RWPE2 (cell line): ENCODE measurements around the gene TCF7L2.

Experiments
- ATAC-seq: fragments of 200-7000 bp; cut with Tn5 transposase; 3 replicates; pipeline ENCODE4 v1.9.1; 2021; ENCODE audit warnings: low read depth
- DNase-seq: peaks from one replicate; pipeline ENCODE4 v3.0.0-alpha.2; 2020; ENCODE audit warnings: low spot score
- H3K27ac ChIP-seq: fragments of 450-650 bp; 2 replicates; pipeline ENCODE4 v1.5.1; 2017; ENCODE audit warnings: mild to moderate bottlenecking; ENCODE audit not compliant: poor library complexity, severe bottlenecking
- H3K27me3 ChIP-seq: fragments of 250-450 bp; sonication (Bioruptor Pico); 2 replicates; pipeline ENCODE4 v1.5.1; 2021; ENCODE audit warnings: mild to moderate bottlenecking, moderate library complexity; ENCODE audit not compliant: insufficient read depth, poor library complexity, severe bottlenecking
- H3K36me3 ChIP-seq: fragments of 250-450 bp; sonication (Bioruptor Pico); 2 replicates; pipeline ENCODE4 v1.5.1; 2020; ENCODE audit warnings: low read depth, mild to moderate bottlenecking, moderate library complexity
- H3K4me1 ChIP-seq: fragments of 250-450 bp; sonication (Bioruptor Pico); 2 replicates; pipeline ENCODE4 v1.5.1; 2021; ENCODE audit warnings: mild to moderate bottlenecking, moderate library complexity; ENCODE audit not compliant: insufficient read depth, poor library complexity, severe bottlenecking
- H3K4me3 ChIP-seq: fragments of 250-450 bp; sonication (Bioruptor Pico); 2 replicates; pipeline ENCODE4 v1.5.1; 2021; ENCODE audit warnings: mild to moderate bottlenecking, moderate library complexity; ENCODE audit not compliant: severe bottlenecking
- H3K9me3 ChIP-seq: fragments of 250-450 bp; sonication (Bioruptor Pico); 2 replicates; pipeline ENCODE4 v1.5.1; 2021; ENCODE audit warnings: mild to moderate bottlenecking, moderate library complexity; ENCODE audit not compliant: severe bottlenecking
- TF ChIP-seq, protein P1 (sequence below): fragments of 450-650 bp; IDR thresholded peaks from one replicate; pipeline ENCODE4 v1.5.1; 2017; ENCODE audit warnings: mild to moderate bottlenecking, moderate library complexity; ENCODE audit not compliant: poor library complexity, severe bottlenecking

The TCF7L2 gene

DNA sequence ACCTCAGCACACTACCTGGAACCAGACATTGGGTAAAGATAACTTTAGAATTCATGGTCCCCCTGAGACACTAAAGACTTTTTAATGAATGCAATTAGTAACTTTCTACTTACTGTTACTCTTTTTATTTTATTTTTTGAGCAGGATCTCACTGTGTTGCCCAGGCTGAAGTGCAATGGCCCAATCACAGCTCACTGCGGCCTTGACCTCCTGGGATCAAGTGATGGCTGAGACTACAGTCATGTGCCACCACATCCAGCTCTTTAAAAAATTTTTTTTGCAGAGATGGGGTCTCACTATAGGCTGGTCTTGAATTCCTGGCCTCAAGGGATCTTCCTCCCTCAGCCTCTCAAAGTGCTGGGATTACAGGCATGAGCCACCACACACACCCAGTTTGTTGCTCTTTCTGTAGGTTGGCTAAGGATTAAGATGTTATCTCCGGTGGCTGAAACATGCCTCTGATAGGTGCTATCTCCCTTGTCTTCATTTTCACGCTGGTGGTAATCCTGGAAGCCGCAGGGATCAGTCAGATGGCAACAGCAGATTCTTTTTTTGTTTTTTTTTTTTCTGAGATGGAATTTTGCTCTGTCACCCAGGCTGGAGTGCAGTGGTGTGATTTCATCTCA lies 128.3 kb downstream of the TCF7L2 start:
- DNase-seq: no peak
- Histone ChIP-seq H3K27me3 (no peaks in the 10 kb centered on the region), H3K9me3 (no peaks in the 10 kb centered on the region), H3K4me3 (no peak overlapping the region), H3K27ac (no peak overlapping the region), H3K4me1 (peaks cover 15% of the 10 kb centered on the region), H3K36me3 (0 out of 2 replicates have a peak, but pooled peaks cover 5% of the 10 kb centered on the region)
- TF ChIP-seq, protein P1, sequence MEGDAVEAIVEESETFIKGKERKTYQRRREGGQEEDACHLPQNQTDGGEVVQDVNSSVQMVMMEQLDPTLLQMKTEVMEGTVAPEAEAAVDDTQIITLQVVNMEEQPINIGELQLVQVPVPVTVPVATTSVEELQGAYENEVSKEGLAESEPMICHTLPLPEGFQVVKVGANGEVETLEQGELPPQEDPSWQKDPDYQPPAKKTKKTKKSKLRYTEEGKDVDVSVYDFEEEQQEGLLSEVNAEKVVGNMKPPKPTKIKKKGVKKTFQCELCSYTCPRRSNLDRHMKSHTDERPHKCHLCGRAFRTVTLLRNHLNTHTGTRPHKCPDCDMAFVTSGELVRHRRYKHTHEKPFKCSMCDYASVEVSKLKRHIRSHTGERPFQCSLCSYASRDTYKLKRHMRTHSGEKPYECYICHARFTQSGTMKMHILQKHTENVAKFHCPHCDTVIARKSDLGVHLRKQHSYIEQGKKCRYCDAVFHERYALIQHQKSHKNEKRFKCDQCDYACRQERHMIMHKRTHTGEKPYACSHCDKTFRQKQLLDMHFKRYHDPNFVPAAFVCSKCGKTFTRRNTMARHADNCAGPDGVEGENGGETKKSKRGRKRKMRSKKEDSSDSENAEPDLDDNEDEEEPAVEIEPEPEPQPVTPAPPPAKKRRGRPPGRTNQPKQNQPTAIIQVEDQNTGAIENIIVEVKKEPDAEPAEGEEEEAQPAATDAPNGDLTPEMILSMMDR: no peak
- ATAC-seq: no peak

DNA sequence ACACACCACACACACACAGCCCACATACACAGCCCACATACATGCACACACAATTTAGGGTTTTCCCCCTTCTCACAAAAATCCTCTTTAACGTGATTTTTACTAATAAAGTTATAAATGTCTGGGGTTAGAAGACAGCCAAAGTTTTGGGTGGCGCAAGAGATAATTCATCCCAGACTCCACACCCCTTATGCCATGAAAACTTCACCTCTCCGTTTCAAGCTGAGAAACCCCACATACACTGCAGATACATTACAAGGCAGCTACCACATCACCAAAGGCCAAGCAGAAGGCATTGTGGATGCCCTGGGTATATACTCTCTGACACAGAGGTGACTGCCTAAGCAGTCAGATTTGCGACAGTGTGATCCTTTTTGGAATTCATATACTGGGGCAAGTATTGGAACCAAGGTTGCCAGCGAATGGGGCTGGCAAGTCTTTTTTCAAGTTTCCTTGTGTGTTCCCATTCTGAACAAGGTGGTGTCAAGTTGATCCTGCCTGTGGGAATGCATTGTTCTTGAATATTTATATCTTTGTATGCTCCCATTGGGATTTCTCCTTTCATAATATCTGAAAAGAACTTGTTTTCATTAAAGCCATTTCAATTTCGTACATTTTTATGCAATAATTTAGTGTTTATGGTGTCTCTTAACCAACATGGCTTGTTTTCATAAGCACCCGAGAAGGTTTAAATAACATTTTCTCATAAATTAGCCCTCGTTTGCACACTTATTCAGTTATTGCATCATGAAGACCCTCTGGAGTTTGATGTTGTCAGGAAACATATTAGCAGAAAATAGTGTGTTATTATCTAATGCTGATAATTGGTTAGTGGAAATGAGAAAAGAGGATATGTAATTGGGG lies 130.2 kb downstream of the TCF7L2 start:
- H3K27ac ChIP-seq: no peak overlapping the region
- H3K4me1 ChIP-seq: no peaks in the 10 kb centered on the region
- no peaks in the 10 kb centered on the region for H3K9me3 ChIP-seq
- ATAC-seq (no peak), DNase-seq (no peak)
- 0 out of 2 replicates have a peak, but pooled peaks cover 5% of the 10 kb centered on the region for H3K36me3 ChIP-seq
- TF ChIP-seq, protein P1: no peak
- H3K27me3 ChIP-seq: no peaks in the 10 kb centered on the region
- no peak overlapping the region for H3K4me3 ChIP-seq

DNA sequence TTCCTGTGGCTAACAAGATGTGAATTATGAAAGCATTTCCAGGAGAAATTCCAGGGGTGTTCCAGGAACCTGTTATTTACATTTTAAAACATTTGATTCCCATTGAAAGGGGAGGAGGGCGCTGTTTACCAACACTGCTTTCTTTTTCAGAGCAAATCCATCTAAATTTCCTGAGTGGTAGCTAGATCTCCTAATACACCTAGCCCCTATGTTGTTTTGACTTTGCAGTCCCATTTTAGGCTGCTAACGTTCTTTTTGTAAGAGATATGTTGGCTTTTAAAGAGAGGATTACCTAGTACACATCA lies 130.8 kb downstream of the TCF7L2 start:
- 0 out of 2 replicates have a peak, but pooled peaks cover 5% of the 10 kb centered on the region for H3K36me3 ChIP-seq
- ATAC-seq (no peak), DNase-seq (no peak)
- no peak overlapping the region for H3K4me3 ChIP-seq
- no peaks in the 10 kb centered on the region for H3K27me3 ChIP-seq
- H3K9me3 ChIP-seq: no peaks in the 10 kb centered on the region
- TF ChIP-seq, protein P1: no peak
- no peaks in the 10 kb centered on the region for H3K4me1 ChIP-seq
- no peak overlapping the region for H3K27ac ChIP-seq

DNA sequence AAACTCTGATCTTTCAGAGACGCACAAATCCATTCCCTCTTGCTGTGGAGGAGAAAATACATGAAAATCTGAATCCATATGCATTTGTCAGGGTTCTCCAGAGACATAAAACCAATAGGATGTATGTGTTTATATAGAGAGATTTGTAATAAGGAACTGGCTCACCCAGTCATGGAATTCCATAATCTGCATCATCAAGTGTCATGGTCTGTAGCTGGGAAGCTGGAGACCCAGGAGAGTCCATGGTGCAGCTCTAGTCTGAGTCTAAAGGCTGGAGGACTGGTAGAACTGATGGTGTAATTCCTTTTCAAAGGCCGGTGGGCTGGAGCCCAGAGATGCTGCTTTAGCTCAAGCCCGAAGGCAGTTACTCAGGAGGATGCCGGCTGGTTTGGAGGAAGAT lies 134.0 kb downstream of the TCF7L2 start:
- DNase-seq: no peak
- TF ChIP-seq, protein P1: no peak
- peak overlapping the region; percentile 0 for H3K27ac ChIP-seq
- H3K4me3 ChIP-seq: no peak overlapping the region
- H3K4me1 ChIP-seq: peaks cover 20% of the 10 kb centered on the region
- H3K27me3 ChIP-seq: no peaks in the 10 kb centered on the region
- H3K36me3 ChIP-seq: no peaks in the 10 kb centered on the region
- no peak for ATAC-seq
- no peaks in the 10 kb centered on the region for H3K9me3 ChIP-seq

DNA sequence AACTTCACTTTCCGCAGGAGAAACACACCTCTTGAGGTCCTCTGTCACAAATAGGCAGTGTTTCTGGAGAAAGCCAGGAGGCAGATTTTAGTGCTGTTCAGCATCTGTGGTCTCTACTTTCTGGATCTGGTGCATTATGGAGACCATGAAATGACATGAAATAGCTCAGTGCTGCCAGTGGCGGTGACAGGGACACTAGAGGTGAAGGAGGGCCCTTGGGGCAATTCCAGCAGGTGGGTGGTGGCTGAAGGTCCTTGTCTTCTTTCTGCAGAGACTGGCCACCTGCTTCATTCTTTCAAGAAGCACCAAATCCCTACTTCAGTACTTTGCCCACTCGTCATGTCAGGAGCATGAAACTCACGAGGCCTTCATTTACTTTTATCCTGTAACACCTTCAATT lies 135.7 kb downstream of the TCF7L2 start:
- no peaks in the 10 kb centered on the region for H3K36me3 ChIP-seq
- H3K9me3 ChIP-seq: no peaks in the 10 kb centered on the region
- no peak overlapping the region for H3K4me3 ChIP-seq
- no peaks in the 10 kb centered on the region for H3K27me3 ChIP-seq
- ATAC-seq: no peak
- peak overlapping the region; percentile 95 for H3K27ac ChIP-seq
- peaks cover 20% of the 10 kb centered on the region for H3K4me1 ChIP-seq
- DNase-seq: no peak
- TF ChIP-seq, protein P1: no peak
